Measurements from ENCODE around the gene COL17A1.

Gene COL17A1

GRCh38 chr10:104032144-104032775, 53.4 kb downstream of the COL17A1 start:
- no peak for DNase-seq (ENCODE audit: low spot score)

GRCh38 chr10:104031631-104032030, 54.0 kb downstream of the COL17A1 start:
- no peak for DNase-seq (ENCODE audit: low spot score)

GRCh38 chr10:104029521-104029860, 56.2 kb downstream of the COL17A1 start:
- DNase-seq (ENCODE audit: low spot score), result no peak

GRCh38 chr10:104028823-104029520, 56.7 kb downstream of the COL17A1 start:
- no peak for DNase-seq (ENCODE audit: low spot score)

GRCh38 chr10:104028146-104028545, 57.5 kb downstream of the COL17A1 start:
- no peak for DNase-seq (ENCODE audit: low spot score)

GRCh38 chr10:104026762-104027161, 58.9 kb downstream of the COL17A1 start:
- no peak for DNase-seq (ENCODE audit: low spot score)

- DNase-seq (ENCODE audit: low spot score), result no peak
These were observed 60.2 kb downstream of the COL17A1 start for GRCh38 chr10:104025524-104025923.

- DNase-seq (ENCODE audit: low spot score), result no peak
These were observed 63.7 kb downstream of the COL17A1 start for GRCh38 chr10:104022026-104022425.

GRCh38 chr10:104021246-104021645, 64.4 kb downstream of the COL17A1 start:
- no peak for DNase-seq (ENCODE audit: low spot score)

GRCh38 chr10:104020020-104020419, 65.7 kb downstream of the COL17A1 start:
- DNase-seq (ENCODE audit: low spot score), result no peak

- no peak for DNase-seq (ENCODE audit: low spot score)
These were observed 67.2 kb downstream of the COL17A1 start for GRCh38 chr10:104018471-104018870.

GRCh38 chr10:104016661-104017060, 69.0 kb downstream of the COL17A1 start:
- no peak for DNase-seq (ENCODE audit: low spot score)

GRCh38 chr10:104014176-104014575, 71.5 kb downstream of the COL17A1 start:
- DNase-seq (ENCODE audit: low spot score), result no peak

GRCh38 chr10:104013489-104013888, 72.2 kb downstream of the COL17A1 start:
- no peak for DNase-seq (ENCODE audit: low spot score)

GRCh38 chr10:104011904-104012303, 73.8 kb downstream of the COL17A1 start:
- no peak for DNase-seq (ENCODE audit: low spot score)

- no peak for DNase-seq (ENCODE audit: low spot score)
These were observed 80.4 kb downstream of the COL17A1 start for GRCh38 chr10:104005172-104005863.

GRCh38 chr10:104002911-104003310, 82.8 kb downstream of the COL17A1 start:
- DNase-seq (ENCODE audit: low spot score), result no peak

- no peak for DNase-seq (ENCODE audit: low spot score)
These were observed 86.9 kb downstream of the COL17A1 start for GRCh38 chr10:103998805-103999204.

GRCh38 chr10:103995134-103995533, 90.5 kb downstream of the COL17A1 start:
- no peak for DNase-seq (ENCODE audit: low spot score)

GRCh38 chr10:103991393-103992128, 94.1 kb downstream of the COL17A1 start:
- no peak for DNase-seq (ENCODE audit: low spot score)

- DNase-seq (ENCODE audit: low spot score), result no peak
These were observed 95.1 kb downstream of the COL17A1 start for GRCh38 chr10:103990531-103990930.

- no peak for DNase-seq (ENCODE audit: low spot score)
These were observed 95.6 kb downstream of the COL17A1 start for GRCh38 chr10:103990121-103990520.

GRCh38 chr10:103986360-103986759, 99.3 kb downstream of the COL17A1 start:
- DNase-seq (ENCODE audit: low spot score), result no peak
